Measurements from ENCODE around the gene A1BG. TPM values are rescaled to one million over a fixed set of nuclear protein-coding genes. Genes with fewer than 3 reads are reported as not detected.

The A1BG gene
- total and polyA plus RNA-seq, 7 donors, result 1.9 to 23.4 (median 14.3) TPM

DNA sequence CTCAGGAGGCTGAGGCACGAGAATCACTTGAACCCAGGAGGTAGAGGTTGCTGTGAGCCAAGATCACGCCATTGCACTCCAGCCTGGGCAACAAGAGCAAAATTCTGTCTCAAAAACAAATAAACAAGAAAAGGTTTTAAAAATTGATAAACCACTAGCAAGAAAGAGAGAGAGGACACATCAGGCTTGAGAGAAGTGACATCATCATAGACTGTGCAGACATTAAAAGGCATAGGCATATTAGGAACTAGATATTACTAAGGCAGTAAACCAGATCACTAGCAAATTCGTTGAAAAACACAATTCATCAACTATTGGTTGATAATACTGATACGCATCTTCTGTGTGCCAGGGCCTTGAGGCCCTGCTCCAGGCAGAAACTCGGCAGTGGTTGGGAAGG, 7.7 kb downstream of the A1BG start:
- H3K36me3 ChIP-seq, result no peaks in the 10 kb centered on the region
- H3K4me1 ChIP-seq, result peaks cover 0 to 13% (median 10%) of the 10 kb centered on the region in 4 donors
- no peaks in the 10 kb centered on the region for H3K9me3 ChIP-seq
- 67 to 79% methylated on average over 5 of the region's 5 CpGs for WGBS, 2 donors
- TF ChIP-seq EP300 (IDR thresholded peaks at IDR 0.05) (no peak), POLR2AphosphoS5 (IDR thresholded peaks at IDR 0.05) (no peak)
- no peak overlapping the region for H3K4me3 ChIP-seq
- DNase-seq, result no peak
- intact Hi-C loops (cut with DNase I), result no loop called here
- no peak overlapping the region for H3K27ac ChIP-seq
- H3K27me3 ChIP-seq, result peaks cover 24 to 56% (median 47%) of the 10 kb centered on the region in 3 donors

DNA sequence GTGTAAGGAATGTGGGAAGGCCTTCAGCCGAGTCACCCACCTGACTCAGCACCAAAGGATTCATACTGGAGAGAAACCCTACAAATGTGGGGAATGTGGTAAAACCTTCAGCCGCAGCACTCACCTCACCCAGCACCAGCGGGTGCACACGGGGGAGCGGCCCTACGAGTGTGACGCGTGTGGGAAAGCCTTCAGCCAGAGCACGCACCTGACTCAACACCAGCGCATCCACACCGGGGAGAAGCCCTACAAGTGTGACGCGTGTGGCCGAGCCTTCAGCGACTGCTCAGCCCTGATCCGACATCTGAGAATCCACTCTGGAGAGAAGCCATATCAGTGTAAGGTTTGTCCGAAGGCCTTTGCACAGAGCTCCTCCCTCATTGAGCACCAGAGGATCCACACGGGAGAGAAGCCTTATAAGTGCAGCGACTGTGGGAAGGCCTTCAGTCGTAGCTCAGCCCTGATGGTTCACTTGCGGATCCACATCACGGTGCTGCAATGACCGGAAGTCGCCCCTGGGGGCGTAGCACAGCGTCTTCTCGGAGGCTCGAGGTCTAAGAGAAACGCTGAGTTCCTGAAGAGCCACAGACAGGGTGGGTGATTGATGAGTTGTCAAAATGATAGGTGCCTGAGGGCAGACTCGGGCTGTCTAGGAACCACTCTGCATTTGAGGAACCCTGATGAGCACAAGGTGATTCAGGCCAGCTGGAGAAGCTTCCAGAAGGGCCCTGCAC, 14.3 kb downstream of the A1BG start:
- Histone ChIP-seq H3K36me3 (peaks cover 9 to 53% (median 26%) of the 10 kb centered on the region in 4 donors), H3K27me3 (no peaks in the 10 kb centered on the region), H3K9me3 (no peaks in the 10 kb centered on the region), H3K4me1 (no peaks in the 10 kb centered on the region), H3K4me3 (no peak overlapping the region), H3K27ac (no peak overlapping the region)
- intact Hi-C loops (cut with DNase I), result no loop called here
- WGBS, 2 donors, result 86 to 92% methylated on average over 30 of the region's 30 CpGs
- TF ChIP-seq POLR2AphosphoS5 (IDR thresholded peaks at IDR 0.05) (no peak), EP300 (IDR thresholded peaks at IDR 0.05) (no peak), POLR2A (IDR thresholded peaks at IDR 0.05) (no peak)
- TF ChIP-seq, protein P1, sequence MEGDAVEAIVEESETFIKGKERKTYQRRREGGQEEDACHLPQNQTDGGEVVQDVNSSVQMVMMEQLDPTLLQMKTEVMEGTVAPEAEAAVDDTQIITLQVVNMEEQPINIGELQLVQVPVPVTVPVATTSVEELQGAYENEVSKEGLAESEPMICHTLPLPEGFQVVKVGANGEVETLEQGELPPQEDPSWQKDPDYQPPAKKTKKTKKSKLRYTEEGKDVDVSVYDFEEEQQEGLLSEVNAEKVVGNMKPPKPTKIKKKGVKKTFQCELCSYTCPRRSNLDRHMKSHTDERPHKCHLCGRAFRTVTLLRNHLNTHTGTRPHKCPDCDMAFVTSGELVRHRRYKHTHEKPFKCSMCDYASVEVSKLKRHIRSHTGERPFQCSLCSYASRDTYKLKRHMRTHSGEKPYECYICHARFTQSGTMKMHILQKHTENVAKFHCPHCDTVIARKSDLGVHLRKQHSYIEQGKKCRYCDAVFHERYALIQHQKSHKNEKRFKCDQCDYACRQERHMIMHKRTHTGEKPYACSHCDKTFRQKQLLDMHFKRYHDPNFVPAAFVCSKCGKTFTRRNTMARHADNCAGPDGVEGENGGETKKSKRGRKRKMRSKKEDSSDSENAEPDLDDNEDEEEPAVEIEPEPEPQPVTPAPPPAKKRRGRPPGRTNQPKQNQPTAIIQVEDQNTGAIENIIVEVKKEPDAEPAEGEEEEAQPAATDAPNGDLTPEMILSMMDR (IDR thresholded peaks at IDR 0.05), result no peak
- DNase-seq, result no peak

DNA sequence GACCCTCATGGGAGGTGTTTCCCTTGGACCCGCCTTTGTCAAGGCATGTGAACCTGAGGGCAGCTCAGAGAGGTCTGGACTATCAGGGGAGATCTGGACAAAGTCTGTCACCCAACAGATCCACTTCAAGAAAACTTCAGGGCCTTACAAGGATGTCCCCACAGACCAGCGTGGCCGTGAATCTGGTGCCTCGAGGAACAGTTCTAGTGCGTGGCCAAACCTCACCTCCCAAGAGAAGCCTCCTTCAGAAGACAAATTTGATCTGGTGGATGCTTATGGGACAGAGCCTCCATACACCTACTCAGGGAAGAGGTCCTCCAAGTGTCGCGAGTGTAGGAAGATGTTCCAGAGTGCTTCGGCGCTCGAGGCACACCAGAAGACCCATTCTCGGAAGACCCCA, 15.0 kb downstream of the A1BG start:
- Histone ChIP-seq H3K27me3 (no peaks in the 10 kb centered on the region), H3K27ac (no peak overlapping the region), H3K4me3 (no peak overlapping the region), H3K36me3 (peaks cover 9 to 53% (median 26%) of the 10 kb centered on the region in 4 donors), H3K4me1 (no peaks in the 10 kb centered on the region), H3K9me3 (no peaks in the 10 kb centered on the region)
- intact Hi-C loops (cut with DNase I), result no loop called here
- WGBS, 2 donors, result 97 to 98% methylated on average over 11 of the region's 11 CpGs
- no peak for TF ChIP-seq POLR2A (IDR thresholded peaks at IDR 0.05)
- TF ChIP-seq POLR2AphosphoS5 (IDR thresholded peaks at IDR 0.05), result no peak
- no peak for TF ChIP-seq EP300 (IDR thresholded peaks at IDR 0.05)
- TF ChIP-seq, protein P1 (IDR thresholded peaks at IDR 0.05), result no peak
- no peak for DNase-seq

DNA sequence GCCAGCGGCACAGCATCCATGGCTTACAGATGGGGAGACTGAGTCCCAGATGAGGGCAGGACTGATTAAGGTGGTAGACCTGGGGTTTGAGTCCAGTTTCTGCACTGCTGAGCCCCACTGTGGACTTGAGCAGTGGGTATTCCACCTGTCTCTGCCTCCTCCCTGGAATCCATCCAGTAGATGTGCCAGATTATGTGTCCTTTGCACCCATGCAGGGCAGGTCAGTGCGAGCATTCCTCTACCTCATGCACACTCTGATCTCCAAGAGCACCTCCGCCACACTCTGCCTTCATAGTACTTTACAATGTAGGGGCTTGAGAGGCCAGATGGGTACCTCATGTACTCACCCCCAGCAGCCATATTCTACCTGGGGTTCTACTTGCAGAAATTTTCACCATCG, 16.5 kb downstream of the A1BG start:
- intact Hi-C loops (cut with DNase I), result no loop called here
- no peak overlapping the region for H3K27ac ChIP-seq
- WGBS, 2 donors, result 97% methylated on average over 4 of the region's 4 CpGs
- H3K27me3 ChIP-seq, result no peaks in the 10 kb centered on the region
- no peak overlapping the region for H3K4me3 ChIP-seq
- no peak for DNase-seq
- TF ChIP-seq POLR2AphosphoS5 (IDR thresholded peaks at IDR 0.05) (no peak), POLR2A (IDR thresholded peaks at IDR 0.05) (no peak), EP300 (IDR thresholded peaks at IDR 0.05) (no peak)
- TF ChIP-seq, protein P1 (IDR thresholded peaks at IDR 0.05), result no peak
- H3K9me3 ChIP-seq, result no peaks in the 10 kb centered on the region
- H3K36me3 ChIP-seq, result peaks cover 9 to 53% (median 26%) of the 10 kb centered on the region in 4 donors
- no peaks in the 10 kb centered on the region for H3K4me1 ChIP-seq

DNA sequence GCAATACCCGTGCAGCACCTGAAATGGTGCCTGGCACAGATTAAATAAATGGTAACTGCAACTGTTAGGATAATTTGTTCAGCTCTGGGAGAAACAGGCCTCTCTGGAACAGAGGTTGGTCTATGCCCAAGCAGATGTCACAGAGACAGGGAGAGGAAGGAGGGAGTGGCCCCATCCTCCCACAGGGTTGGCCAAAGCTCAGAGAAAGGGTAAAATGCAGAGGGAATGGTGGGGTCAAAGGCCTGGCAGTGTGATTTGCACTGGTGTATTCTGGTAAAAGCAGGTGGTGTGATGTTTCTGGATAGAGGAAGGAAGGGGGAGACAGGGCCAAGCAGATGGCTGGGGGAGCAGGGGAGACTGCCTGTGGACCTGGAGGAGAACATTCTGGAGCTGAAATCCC, 17.1 kb downstream of the A1BG start:
- no peaks in the 10 kb centered on the region for H3K4me1 ChIP-seq
- intact Hi-C loops (cut with DNase I), result no loop called here
- 95 to 99% methylated on average over 1 of the region's 1 CpG for WGBS, 2 donors
- no peaks in the 10 kb centered on the region for H3K9me3 ChIP-seq
- no peak for TF ChIP-seq EP300 (IDR thresholded peaks at IDR 0.05)
- TF ChIP-seq, protein P1 (IDR thresholded peaks at IDR 0.05), result no peak
- TF ChIP-seq POLR2A (IDR thresholded peaks at IDR 0.05), result no peak
- TF ChIP-seq POLR2AphosphoS5 (IDR thresholded peaks at IDR 0.05), result no peak
- H3K4me3 ChIP-seq, result no peak overlapping the region
- peaks cover 9 to 53% (median 26%) of the 10 kb centered on the region in 4 donors for H3K36me3 ChIP-seq
- DNase-seq, result no peak
- H3K27me3 ChIP-seq, result no peaks in the 10 kb centered on the region
- no peak overlapping the region for H3K27ac ChIP-seq

Data from sigmoid colon (tissue), 7 donors.